ENCODE data around the gene PES1.

- TF ChIP-seq SIN3A (IDR thresholded peaks at IDR 0.05; ENCODE audit: borderline replicate concordance, insufficient read depth, low read depth, low read length) = no peak
- no peak for TF ChIP-seq CTCF (IDR thresholded peaks at IDR 0.05)
- no peak for TF ChIP-seq POLR2AphosphoS5 (IDR thresholded peaks at IDR 0.05; ENCODE audit: low read depth, low read length)
These were observed 48.7 kb upstream of the PES1 start for GRCh38 chr22:30640361-30640760.
